Measurements from ENCODE around the gene SPRED2. TPM values are rescaled to one million over a fixed set of nuclear protein-coding genes. Genes with fewer than 3 reads are reported as not detected.
A peak's percentile ranks its signal among the peaks of the same experiment; 100 is the strongest.

The SPRED2 gene
- total RNA-seq, 1 experiment from 2014 or later, result 12.2 TPM

DNA sequence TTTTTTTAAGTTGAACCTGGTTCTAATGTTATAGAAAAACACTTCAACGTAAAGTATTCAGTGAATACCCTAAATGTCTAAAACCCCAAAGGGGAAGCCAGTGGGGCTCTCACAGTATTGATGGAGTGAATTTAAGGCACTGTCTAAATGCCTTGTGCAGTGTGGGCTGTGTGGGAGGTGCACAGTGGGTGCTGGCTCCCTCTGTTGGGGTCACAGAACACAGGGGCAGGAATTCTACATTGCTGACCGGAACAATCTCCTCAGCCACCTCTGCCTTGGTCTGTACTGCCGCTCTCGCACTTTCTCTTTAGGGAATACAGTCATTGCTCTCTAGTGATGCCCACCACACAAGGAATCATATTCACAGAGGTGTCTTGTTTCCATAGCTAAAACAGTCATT, 45.4 kb downstream of the SPRED2 start:
- no peak for DNase-seq (ENCODE audit: low read depth)

- no peak for DNase-seq (ENCODE audit: low read depth)
Observed at GRCh38 chr2:65386344-65386743, 46.1 kb downstream of the SPRED2 start.

GRCh38 chr2:65383541-65384488, 48.6 kb downstream of the SPRED2 start:
- no peak for DNase-seq (ENCODE audit: low read depth)

- DNase-seq (ENCODE audit: low read depth), result peak; percentile 80
Observed at GRCh38 chr2:65382776-65383357, 49.5 kb downstream of the SPRED2 start.

DNA sequence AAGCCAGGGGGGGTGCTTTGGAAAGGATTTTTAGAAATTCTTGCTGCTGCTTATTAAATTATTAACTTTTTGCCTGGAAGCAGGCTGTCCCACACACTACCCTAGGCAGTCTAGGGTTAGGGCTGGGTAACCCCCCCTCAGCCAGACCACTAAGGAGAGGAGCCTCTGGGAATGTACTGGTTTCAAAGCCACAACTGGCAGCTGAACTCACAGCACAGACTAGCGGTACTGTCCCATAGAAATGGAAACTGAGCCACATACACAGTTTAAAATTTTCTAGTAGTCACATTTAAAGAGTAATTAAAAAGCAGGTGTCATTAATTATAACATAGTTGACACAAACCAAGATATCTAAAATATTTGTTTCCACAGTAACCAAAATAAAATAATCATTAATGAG, 50.1 kb downstream of the SPRED2 start:
- peak; percentile 57 for DNase-seq (ENCODE audit: low read depth)

DNA sequence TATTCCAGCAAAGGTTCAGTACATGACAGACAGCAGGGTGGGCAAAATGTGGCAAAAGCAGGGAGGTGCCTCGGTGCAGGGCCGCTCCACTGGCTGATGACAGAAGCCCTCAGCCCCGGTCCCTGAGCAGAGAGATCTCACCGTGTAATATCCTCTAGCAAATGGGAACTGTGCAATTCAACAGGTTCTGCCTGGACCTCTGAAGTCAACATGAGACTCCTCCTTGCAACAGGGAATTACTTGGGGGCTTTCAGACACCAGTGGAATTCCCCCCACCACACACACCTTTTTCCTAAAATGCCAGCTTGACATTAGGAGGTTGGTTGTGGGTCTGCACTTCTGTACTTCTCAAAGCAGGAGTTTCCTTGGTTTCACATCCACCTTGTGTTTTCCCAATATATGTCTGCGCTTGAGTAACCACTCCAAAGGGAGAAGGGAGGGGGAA, 50.8 kb downstream of the SPRED2 start:
- DNase-seq (ENCODE audit: low read depth), result no peak

DNA sequence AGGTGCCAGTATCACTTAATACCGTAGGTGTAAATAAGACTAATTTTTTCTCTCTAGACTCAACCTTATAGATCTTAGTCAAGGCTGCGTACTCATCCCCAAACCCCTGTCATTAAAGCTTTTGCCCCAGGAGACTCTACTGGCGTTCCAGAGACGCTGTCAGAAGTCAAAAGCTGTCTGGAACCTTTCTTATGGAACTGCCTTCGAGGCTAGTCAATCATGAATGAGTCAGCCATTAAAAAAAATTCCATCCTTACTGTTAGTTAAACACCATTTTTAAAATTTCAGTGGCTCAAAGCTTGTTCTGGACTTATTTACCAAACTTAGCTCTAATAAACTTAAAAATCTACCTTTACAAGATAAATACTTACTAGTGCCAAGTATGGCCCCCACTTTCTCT, 52.1 kb downstream of the SPRED2 start:
- DNase-seq (ENCODE audit: low read depth), result no peak

GRCh38 chr2:65379721-65380171, 52.7 kb downstream of the SPRED2 start:
- DNase-seq (ENCODE audit: low read depth), result no peak

DNA sequence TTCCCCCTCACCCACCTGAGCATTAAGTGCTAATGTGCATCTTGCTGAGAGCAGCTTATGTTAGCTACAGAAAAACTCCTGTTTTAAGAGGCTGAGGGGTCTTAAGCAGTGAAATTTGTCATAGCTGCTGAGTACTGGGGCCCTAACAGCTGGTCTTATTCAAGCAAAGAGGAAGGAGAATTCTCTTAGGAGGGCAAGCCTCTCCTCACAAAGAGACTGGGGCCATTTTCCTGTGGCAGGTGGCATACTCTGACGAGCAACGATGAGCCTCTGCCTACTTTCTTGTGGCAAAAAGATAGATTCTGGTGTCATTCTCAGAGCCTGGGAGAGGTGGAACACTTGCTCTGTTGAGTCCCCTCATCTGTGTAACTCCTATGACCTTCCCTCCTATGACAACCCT, 53.2 kb downstream of the SPRED2 start:
- no peak for DNase-seq (ENCODE audit: low read depth)

DNA sequence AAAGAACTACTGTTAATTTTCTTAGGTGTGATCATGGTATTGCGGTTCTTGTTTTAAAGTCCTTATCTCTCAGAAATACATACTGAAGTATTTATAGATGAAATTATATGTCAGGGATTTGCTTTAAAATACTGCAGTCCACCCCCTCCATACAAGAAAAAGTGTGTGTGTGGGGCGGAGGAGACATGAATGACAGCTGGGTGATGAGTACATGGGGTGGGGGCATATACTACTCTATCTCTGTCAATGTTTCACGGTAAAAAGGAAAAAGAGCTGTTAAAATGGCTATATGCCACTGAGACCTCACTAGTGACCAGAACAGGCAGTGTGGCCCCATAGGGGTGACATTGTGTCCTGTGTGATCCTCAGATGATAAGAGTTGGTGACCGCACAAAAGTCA, 54.1 kb downstream of the SPRED2 start:
- no peak for DNase-seq (ENCODE audit: low read depth)

- DNase-seq (ENCODE audit: low read depth), result peak; percentile 81
Observed at GRCh38 chr2:65377556-65378192, 54.7 kb downstream of the SPRED2 start.

DNA sequence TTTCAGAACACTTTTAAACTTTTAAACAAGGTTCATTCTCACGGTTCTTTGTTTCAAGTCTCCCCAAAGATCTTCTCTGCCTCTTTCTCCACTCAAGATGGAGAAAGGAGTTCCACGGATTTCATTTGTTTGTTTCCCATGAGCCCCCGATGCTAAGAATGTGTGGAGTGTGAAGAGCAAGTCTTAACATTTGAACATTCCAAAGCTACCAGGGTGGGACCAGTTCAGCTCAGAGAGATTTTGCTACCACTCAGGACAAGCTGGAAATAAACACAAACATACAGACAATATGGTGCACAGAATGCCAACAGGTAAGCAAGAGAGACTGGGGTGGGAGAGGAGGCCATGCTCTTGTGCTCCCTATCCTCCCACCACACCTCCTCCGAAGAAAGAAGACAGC, 56.7 kb downstream of the SPRED2 start:
- DNase-seq (ENCODE audit: low read depth), result no peak

- DNase-seq (ENCODE audit: low read depth), result no peak
Observed at GRCh38 chr2:65374999-65375398, 57.4 kb downstream of the SPRED2 start.

- no peak for DNase-seq (ENCODE audit: low read depth)
Observed at GRCh38 chr2:65374575-65374974, 57.8 kb downstream of the SPRED2 start.

GRCh38 chr2:65373365-65373918, 59.0 kb downstream of the SPRED2 start:
- DNase-seq (ENCODE audit: low read depth), result no peak

DNA sequence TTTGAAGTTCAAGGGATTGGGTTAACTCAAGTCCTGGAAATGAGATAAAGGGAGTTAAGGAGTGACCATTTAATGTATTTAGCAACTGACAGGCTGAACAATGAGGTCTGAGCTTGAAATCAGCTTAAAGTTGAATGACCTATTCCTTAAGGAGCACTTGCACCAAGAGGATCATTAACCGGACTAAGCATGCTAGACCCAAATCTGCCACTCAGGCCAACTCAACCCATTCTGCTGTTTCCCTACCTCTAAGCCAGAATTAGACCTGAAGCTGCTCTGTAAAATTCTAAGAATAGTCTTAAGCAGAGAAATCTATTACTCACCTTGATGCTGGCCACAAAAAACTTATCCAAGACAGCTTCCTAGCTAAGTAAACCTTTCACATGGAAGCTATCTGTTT, 59.8 kb downstream of the SPRED2 start:
- DNase-seq (ENCODE audit: low read depth), result no peak

GRCh38 chr2:65371074-65371434, 61.3 kb downstream of the SPRED2 start:
- DNase-seq (ENCODE audit: low read depth), result peak; percentile 72

DNA sequence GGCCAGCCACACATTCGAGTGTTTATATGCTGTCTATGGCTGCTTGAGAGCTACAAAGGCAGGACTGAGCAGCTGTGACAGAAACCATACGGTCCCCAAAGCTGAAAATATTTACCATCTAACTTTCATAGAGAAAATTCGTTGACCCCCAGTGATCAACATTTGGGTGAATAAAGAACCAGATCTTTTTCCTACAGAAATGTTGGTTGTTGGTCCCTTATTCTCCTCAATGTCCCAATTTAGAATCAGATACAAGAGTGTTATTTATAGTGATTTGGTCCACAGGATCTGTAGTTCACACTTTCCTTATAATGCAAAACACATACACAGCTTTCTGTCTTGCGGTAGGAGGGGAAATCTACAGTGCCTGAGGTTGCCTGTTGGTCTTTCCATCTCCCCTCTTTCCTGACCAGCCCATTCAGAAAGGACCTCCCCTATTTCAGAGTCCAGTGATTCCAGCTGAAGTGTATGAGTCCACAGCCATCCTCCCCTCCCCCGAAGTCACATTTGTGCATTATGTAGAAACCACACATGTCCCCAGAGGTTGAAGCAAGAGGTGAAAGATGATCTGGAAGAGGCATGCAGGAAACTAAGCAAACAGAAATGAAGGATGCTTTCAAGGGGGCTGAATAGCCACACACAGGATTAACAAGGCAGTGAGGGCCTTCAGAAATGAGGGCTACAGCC, 61.9 kb downstream of the SPRED2 start:
- DNase-seq (ENCODE audit: low read depth), result peak; percentile 95

- no peak for DNase-seq (ENCODE audit: low read depth)
Observed at GRCh38 chr2:65369980-65370379, 62.4 kb downstream of the SPRED2 start.

DNA sequence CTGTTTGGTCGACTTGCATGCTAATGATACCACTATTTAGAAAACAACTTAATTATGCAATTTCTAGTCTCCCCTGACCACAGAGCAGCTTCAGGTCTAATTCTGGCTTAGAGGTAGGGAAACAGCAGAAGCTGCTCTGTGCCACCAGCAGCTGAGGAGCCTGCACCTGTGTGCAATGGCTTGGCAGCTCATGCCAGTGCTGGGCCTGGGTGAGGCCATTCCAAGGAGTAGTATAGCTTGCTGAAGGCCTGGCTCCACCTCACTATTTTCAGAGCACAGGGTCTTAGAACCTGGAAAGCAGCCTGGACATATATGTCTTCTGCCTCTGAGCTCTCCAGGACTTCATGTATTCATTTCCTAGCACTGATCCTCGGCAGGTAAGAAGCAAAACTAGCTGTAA, 62.8 kb downstream of the SPRED2 start:
- no peak for DNase-seq (ENCODE audit: low read depth)

- DNase-seq (ENCODE audit: low read depth), result no peak
Observed at GRCh38 chr2:65368468-65368867, 63.9 kb downstream of the SPRED2 start.

DNA sequence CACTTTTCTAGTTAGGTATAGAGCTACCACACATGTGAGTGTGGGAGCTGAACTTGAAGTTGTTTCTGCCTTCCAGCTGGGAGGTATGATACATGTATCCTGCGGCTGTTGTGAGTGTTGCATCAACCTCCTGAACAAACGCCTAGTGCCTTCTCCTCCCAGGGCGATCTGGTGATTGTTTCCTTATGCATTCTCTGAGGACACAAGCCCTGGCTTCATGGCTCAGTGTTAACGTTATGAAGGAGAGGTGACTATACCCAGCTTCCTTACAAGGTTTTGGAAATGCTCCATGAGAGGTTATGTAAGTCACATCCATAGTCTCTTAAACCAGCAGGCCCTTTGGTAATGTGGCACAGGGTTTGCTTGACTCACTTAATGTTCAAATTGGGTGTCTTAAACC, 64.9 kb downstream of the SPRED2 start:
- DNase-seq (ENCODE audit: low read depth), result peak; percentile 93
